HG02852 (cell line): ENCODE measurements around the gene OR51E1.

Experiments used
- ATAC-seq: cut with Tn5 transposase; IDR thresholded peaks from one replicate; pipeline ENCODE4 v1.9.1; 2021; ENCODE audit warnings: mild to moderate bottlenecking, moderate library complexity; ENCODE audit not compliant: unreplicated experiment

The OR51E1 gene

DNA sequence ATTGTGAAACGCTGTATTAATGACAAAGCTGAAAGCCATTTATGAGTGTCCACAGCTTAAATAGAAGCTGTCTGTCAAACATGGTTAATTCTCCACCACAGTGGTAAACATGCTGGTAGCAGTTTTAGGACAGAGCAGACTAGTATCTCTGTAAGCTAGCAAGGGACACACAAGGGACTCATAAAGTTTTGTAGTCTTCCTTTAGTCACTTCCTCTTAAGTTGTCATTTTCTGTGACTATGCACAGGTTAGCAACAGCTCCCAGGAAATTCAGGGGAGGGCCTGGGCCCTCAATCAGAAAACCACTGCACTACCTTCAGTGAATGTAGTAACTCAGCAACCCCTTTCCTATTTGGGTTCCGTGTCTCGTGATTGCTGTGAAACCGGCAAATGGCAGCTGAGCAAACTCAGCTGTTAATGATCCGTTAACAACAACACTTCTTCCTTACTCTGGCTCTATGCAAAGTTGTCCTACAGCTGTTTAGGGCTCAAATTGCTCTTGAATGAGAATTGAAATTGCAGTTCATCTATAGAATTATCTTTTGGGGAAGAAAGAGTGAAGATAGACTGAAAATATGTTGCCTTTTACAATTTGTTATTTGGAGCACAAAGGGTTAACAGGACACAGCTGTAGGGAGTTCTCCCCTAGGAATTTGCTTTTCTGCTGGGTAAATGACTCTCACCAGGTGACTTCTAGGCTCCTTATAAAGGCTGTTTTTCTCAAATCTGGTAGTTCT, 60.4 kb downstream of the OR51E1 start, which contains the start of gene MMP26:
MMP26 (plus strand) TSS at position 731 of the 736 bp plus-strand sequence.
- ATAC-seq = peak; percentile 53

DNA sequence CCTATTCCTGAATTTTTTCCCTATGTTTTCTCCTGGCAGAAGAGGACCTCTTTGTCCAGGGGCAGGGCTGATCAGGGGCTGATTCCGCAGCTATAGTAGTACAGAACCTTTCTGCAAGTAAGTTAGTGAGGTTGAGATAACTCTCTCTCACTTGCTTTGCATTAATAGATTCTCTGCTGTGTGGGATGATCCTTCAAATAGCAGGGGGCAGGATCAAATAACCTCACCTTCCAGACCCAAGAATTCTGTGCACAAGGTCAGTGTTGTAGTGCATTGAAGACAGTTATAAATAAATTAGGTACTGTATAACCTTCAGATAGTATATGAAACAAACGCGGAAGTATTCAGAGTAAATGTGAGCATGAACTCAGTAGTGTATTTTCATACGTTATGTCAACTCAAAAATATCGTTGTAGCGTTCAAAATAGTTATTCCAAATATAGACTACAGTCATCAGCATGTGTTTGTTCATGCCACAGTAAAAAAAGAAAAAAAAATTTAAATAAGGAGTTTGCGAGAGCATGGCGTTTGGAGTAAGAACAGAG, 61.1 kb downstream of the OR51E1 start:
- no peak for ATAC-seq
